NB4 (cell line): ENCODE results near the gene NDUFA7.

Experiments
- DNase-seq: peaks from one replicate; pipeline ENCODE4 v3.0.0; 2010; ENCODE audit warnings: low read depth
- H3K4me3 ChIP-seq: one replicate; pipeline ENCODE4 v1.5.1; 2011; ENCODE audit warnings: mild to moderate bottlenecking, low read depth, low read length, moderate library complexity
- CTCF ChIP-seq: IDR thresholded peaks from one replicate; pipeline ENCODE4 v1.5.1; 2012; ENCODE audit warnings: low read depth, low read length
- MAX ChIP-seq: IDR thresholded peaks from 2 replicates; pipeline ENCODE4 v1.6.1; 2011; ENCODE audit warnings: low read depth, low read length
- MYC ChIP-seq: IDR thresholded peaks from 2 replicates; pipeline ENCODE4 v1.6.1; 2011; ENCODE audit warnings: low read depth, low read length
- POLR2A ChIP-seq: IDR thresholded peaks from 2 replicates; pipeline ENCODE4 v1.6.1; 2011; ENCODE audit warnings: mild to moderate bottlenecking; ENCODE audit not compliant: insufficient read length; ENCODE audit errors: extremely low read depth

NDUFA7 gene

GRCh38 chr19:8311461-8312260 is 9.5 kb downstream of the NDUFA7 start:
- no peak overlapping the region for H3K4me3 ChIP-seq
- no peak for DNase-seq
- no peak for TF ChIP-seq MYC
- no peak for TF ChIP-seq CTCF
- no peak for TF ChIP-seq MAX
- no peak for TF ChIP-seq POLR2A

GRCh38 chr19:8310342-8311055 is 10.7 kb downstream of the NDUFA7 start:
- TF ChIP-seq CTCF: no peak
- TF ChIP-seq MAX: no peak
- no peak for TF ChIP-seq POLR2A
- no peak for TF ChIP-seq MYC
- DNase-seq: no peak
- H3K4me3 ChIP-seq: no peak overlapping the region

DNA sequence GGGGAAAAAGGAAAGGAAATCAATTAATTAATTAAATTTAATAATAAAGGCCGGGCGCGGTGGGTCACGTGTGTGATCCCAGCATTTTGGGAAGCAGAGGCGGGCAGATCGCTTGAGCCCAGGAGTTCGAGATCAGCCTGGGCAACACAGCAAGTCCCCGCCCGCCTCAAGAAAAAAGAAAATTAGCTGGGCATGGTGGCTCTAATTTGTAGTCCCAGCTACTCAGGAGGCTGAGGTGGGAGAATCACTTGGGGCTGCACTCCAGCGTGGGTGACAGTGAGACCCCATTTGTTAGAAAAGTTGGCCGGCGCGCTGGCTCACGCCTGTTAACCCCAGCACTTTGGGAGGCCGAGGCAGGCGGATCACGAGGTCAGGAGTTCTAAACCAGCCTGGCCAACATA is 12.3 kb downstream of the NDUFA7 start:
- no peak for DNase-seq
- peak overlapping the region; percentile 92 for H3K4me3 ChIP-seq
- TF ChIP-seq MAX: no peak
- TF ChIP-seq POLR2A: no peak
- TF ChIP-seq CTCF: no peak
- TF ChIP-seq MYC: no peak

- TF ChIP-seq CTCF: no peak
- TF ChIP-seq POLR2A: peak; percentile 98
- peak; percentile 99 for TF ChIP-seq MAX
- peak; percentile 99 for TF ChIP-seq MYC
- peak within 1 kb of the TSS; percentile 92 for H3K4me3 ChIP-seq
- DNase-seq: peak; percentile 99
These were observed 13.0 kb downstream of the NDUFA7 start, which contains the start of gene CD320 for GRCh38 chr19:8307965-8308866. CD320 (minus strand) TSS chr19:8308358; CDS start chr19:8308290, 68 bp downstream.

DNA sequence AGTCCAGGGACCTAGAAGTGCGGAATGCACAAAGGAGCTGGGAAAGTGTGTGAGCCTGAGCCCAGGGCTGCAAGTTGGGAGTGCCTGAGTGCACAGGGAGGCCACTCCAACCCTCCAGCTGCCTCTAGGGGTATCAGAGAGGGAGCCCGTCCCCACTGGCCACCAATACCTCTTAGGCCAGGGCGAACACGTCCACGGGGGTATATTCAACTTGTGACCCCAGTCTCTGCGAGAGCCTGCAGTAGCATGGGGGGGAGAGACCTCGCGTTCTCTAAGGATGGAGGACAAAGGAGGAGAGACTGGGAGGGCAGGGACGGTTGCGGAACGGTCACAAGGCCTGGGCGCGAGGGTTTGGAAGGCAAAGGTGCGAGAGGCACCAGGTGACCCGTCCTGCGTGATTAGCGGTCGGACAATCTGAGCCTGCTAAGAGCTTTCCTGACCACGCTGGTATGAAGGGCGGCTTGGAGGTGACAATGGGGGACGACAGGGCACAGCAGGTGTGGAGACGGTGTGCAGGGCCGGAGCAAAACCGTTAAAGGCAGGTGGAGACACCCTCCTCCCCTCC is 13.7 kb downstream of the NDUFA7 start:
- DNase-seq: peak; percentile 70
- H3K4me3 ChIP-seq: peak overlapping the region; percentile 92
- TF ChIP-seq MYC: no peak
- no peak for TF ChIP-seq POLR2A
- no peak for TF ChIP-seq MAX
- no peak for TF ChIP-seq CTCF
